ENCODE results near the gene SYNDIG1L.

The SYNDIG1L gene

GRCh38 chr14:74368026-74368425 lies 58.0 kb downstream of the SYNDIG1L start:
- Histone ChIP-seq H3K9ac (ENCODE audit: low read length) (no peak overlapping the region), H2BK5ac (ENCODE audit: low read depth, low read length, poor library complexity) (no peak overlapping the region), H4K91ac (ENCODE audit: low read depth, low read length) (no peak overlapping the region), H4K8ac (ENCODE audit: low read depth, low read length) (no peak overlapping the region), H3K14ac (ENCODE audit: low read length) (no peak overlapping the region), H3K9me3 (ENCODE audit: insufficient read depth, low read depth, low read length) (no peaks in the 10 kb centered on the region), H4K12ac (ENCODE audit: low read depth, low read length) (no peak overlapping the region), H3K4me2 (ENCODE audit: low read length) (no peak overlapping the region), H3K23ac (ENCODE audit: low read length) (no peak overlapping the region), H3K27ac (ENCODE audit: low read depth, low read length) (no peak overlapping the region), H3K27me3 (ENCODE audit: insufficient read depth, low read length) (no peaks in the 10 kb centered on the region), H3K79me2 (ENCODE audit: control insufficient read depth, insufficient read depth, low read length, poor library complexity) (no peaks in the 10 kb centered on the region), H3K4ac (ENCODE audit: low read depth, low read length) (no peak overlapping the region), H2BK120ac (ENCODE audit: insufficient read depth, low read length, poor library complexity) (no peak overlapping the region), H3K36me3 (ENCODE audit: control insufficient read depth in 1 of 2, insufficient read depth in 2 of 2, low read length in 2 of 2) (no peaks in the 10 kb centered on the region), H3K79me1 (ENCODE audit: low read length) (no peaks in the 10 kb centered on the region), H3K4me1 (ENCODE audit: control insufficient read depth in 1 of 2, insufficient read depth in 2 of 2, low read length in 2 of 2) (no peaks in the 10 kb centered on the region), H2AFZ (ENCODE audit: insufficient read depth, low read length, poor library complexity) (no peak overlapping the region), H2BK12ac (ENCODE audit: low read length) (no peak overlapping the region), H3K18ac (ENCODE audit: low read length) (no peak overlapping the region), H2AK5ac (ENCODE audit: low read length) (no peak overlapping the region), H3K4me3 (ENCODE audit: low read depth, low read length) (no peak overlapping the region)
- DNase-seq, result no peak
- no CpG with 5 or more reads among the region's 6 CpGs for WGBS (ENCODE audit: extremely low coverage, insufficient coverage, insufficient read length)

DNA sequence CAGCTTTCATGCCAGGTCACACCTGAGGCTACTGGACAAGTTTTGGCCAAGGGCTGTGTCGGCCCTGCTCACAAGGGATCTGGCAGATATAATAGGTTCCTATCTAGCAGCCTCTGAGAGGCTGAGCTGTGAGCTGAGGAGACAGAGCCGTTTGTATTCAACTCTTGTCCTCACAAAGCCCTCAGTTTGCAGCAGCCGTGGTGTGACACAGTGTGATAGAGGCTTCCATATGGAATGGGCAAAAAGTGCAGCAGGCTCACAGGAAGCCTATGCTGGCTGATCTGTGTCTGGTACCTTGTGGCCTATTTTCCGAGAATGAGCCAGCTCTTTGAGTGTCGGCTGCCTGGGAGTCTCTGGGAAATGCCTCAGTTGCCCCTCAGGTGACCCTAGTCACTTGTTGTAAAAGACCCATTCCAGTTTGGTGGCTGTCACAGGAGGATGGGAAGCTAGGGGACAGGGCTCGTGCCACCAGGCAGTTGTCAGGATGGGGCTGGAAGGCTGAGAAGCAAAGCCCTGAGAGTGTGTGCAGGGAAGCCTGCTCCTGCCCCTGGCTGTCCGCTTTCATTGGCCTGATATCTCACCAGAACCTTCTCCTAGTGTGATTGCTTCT lies 61.6 kb downstream of the SYNDIG1L start:
- Histone ChIP-seq H2BK12ac (ENCODE audit: low read length) (no peak overlapping the region), H2AK5ac (ENCODE audit: low read length) (no peak overlapping the region), H3K14ac (ENCODE audit: low read length) (no peak overlapping the region), H2AFZ (ENCODE audit: insufficient read depth, low read length, poor library complexity) (no peak overlapping the region), H3K23ac (ENCODE audit: low read length) (no peak overlapping the region), H3K9ac (ENCODE audit: low read length) (no peak overlapping the region), H4K12ac (ENCODE audit: low read depth, low read length) (no peak overlapping the region), H3K18ac (ENCODE audit: low read length) (no peak overlapping the region), H3K4me2 (ENCODE audit: low read length) (no peak overlapping the region), H3K79me1 (ENCODE audit: low read length) (no peaks in the 10 kb centered on the region), H4K91ac (ENCODE audit: low read depth, low read length) (no peak overlapping the region), H3K79me2 (ENCODE audit: control insufficient read depth, insufficient read depth, low read length, poor library complexity) (no peaks in the 10 kb centered on the region), H3K4me1 (ENCODE audit: control insufficient read depth in 1 of 2, insufficient read depth in 2 of 2, low read length in 2 of 2) (no peaks in the 10 kb centered on the region), H2BK5ac (ENCODE audit: low read depth, low read length, poor library complexity) (no peak overlapping the region), H2BK120ac (ENCODE audit: insufficient read depth, low read length, poor library complexity) (no peak overlapping the region), H3K9me3 (ENCODE audit: insufficient read depth, low read depth, low read length) (no peaks in the 10 kb centered on the region), H4K8ac (ENCODE audit: low read depth, low read length) (no peak overlapping the region), H3K4ac (ENCODE audit: low read depth, low read length) (no peak overlapping the region), H3K36me3 (ENCODE audit: control insufficient read depth in 1 of 2, insufficient read depth in 2 of 2, low read length in 2 of 2) (no peaks in the 10 kb centered on the region), H3K4me3 (ENCODE audit: low read depth, low read length) (no peak overlapping the region), H3K27ac (ENCODE audit: low read depth, low read length) (no peak overlapping the region), H3K27me3 (ENCODE audit: insufficient read depth, low read length) (no peaks in the 10 kb centered on the region)
- WGBS (ENCODE audit: extremely low coverage, insufficient coverage, insufficient read length), result no CpG with 5 or more reads among the region's 7 CpGs
- no peak for DNase-seq

DNA sequence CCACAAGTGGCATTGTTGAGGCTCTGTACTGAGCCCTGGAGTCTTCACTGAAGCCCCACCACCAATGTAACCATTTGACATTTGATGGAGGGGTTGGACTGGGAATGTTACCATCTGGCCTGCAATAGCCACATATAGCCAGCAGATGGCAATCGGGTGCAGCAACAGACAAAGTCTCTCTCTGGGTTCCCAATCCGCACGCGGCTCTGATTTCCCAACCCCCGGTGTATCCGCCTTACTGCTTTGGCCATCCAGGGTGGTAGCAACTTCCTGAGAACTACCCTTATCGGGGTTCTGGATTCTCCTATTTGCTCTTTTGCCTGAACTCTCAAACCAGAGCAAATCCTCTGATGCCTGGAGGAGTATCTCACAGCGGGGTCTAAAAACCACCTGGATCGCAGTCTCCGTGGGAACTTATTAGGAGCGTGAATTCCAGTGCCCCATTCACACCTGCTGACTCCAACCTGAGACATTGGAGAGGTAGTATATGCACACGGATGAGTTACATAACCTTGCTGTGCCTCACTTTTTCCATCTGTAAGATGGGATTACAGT lies 63.6 kb downstream of the SYNDIG1L start:
- H3K23ac ChIP-seq (ENCODE audit: low read length), result no peak overlapping the region
- no peak overlapping the region for H3K14ac ChIP-seq (ENCODE audit: low read length)
- no peak overlapping the region for H4K91ac ChIP-seq (ENCODE audit: low read depth, low read length)
- no peaks in the 10 kb centered on the region for H3K4me1 ChIP-seq (ENCODE audit: control insufficient read depth in 1 of 2, insufficient read depth in 2 of 2, low read length in 2 of 2)
- no peaks in the 10 kb centered on the region for H3K36me3 ChIP-seq (ENCODE audit: control insufficient read depth in 1 of 2, insufficient read depth in 2 of 2, low read length in 2 of 2)
- H4K8ac ChIP-seq (ENCODE audit: low read depth, low read length), result no peak overlapping the region
- H2AK5ac ChIP-seq (ENCODE audit: low read length), result no peak overlapping the region
- H3K4me2 ChIP-seq (ENCODE audit: low read length), result no peak overlapping the region
- H4K12ac ChIP-seq (ENCODE audit: low read depth, low read length), result no peak overlapping the region
- no peaks in the 10 kb centered on the region for H3K9me3 ChIP-seq (ENCODE audit: insufficient read depth, low read depth, low read length)
- no CpG with 5 or more reads among the region's 12 CpGs for WGBS (ENCODE audit: extremely low coverage, insufficient coverage, insufficient read length)
- H3K27ac ChIP-seq (ENCODE audit: low read depth, low read length), result no peak overlapping the region
- no peak overlapping the region for H3K4me3 ChIP-seq (ENCODE audit: low read depth, low read length)
- H2BK12ac ChIP-seq (ENCODE audit: low read length), result no peak overlapping the region
- DNase-seq, result peak; percentile 73 to 93
- H2BK5ac ChIP-seq (ENCODE audit: low read depth, low read length, poor library complexity), result no peak overlapping the region
- no peak overlapping the region for H3K4ac ChIP-seq (ENCODE audit: low read depth, low read length)
- H3K79me2 ChIP-seq (ENCODE audit: control insufficient read depth, insufficient read depth, low read length, poor library complexity), result no peaks in the 10 kb centered on the region
- no peaks in the 10 kb centered on the region for H3K27me3 ChIP-seq (ENCODE audit: insufficient read depth, low read length)
- no peak overlapping the region for H3K9ac ChIP-seq (ENCODE audit: low read length)
- H2AFZ ChIP-seq (ENCODE audit: insufficient read depth, low read length, poor library complexity), result no peak overlapping the region
- H3K18ac ChIP-seq (ENCODE audit: low read length), result no peak overlapping the region
- H2BK120ac ChIP-seq (ENCODE audit: insufficient read depth, low read length, poor library complexity), result no peak overlapping the region
- H3K79me1 ChIP-seq (ENCODE audit: low read length), result no peaks in the 10 kb centered on the region

DNA sequence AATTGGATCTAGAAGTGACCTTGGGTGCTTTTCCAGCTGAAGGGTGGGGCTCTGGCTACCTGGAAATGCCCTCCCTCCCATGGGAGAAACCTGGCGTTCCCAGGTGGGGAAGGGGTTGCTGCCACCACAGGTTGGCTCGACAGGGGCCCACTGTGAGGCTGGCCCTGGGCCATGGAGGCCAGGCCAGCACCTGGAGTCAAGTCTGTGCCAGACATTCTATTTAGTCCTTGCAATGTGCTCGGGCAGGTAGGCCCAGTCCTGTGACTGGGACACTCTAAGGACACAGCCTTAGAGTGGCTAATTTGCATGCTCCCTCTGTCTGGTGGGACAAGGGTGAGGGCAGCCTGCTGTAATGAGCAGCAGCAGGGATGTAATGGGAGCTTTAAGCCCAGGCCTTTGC lies 65.8 kb downstream of the SYNDIG1L start:
- H3K4ac ChIP-seq (ENCODE audit: low read depth, low read length), result no peak overlapping the region
- H2BK12ac ChIP-seq (ENCODE audit: low read length), result no peak overlapping the region
- H3K36me3 ChIP-seq (ENCODE audit: control insufficient read depth in 1 of 2, insufficient read depth in 2 of 2, low read length in 2 of 2), result no peaks in the 10 kb centered on the region
- no peaks in the 10 kb centered on the region for H3K4me1 ChIP-seq (ENCODE audit: control insufficient read depth in 1 of 2, insufficient read depth in 2 of 2, low read length in 2 of 2)
- no peaks in the 10 kb centered on the region for H3K79me2 ChIP-seq (ENCODE audit: control insufficient read depth, insufficient read depth, low read length, poor library complexity)
- no peak overlapping the region for H4K8ac ChIP-seq (ENCODE audit: low read depth, low read length)
- no peak overlapping the region for H2AK5ac ChIP-seq (ENCODE audit: low read length)
- no peak overlapping the region for H3K23ac ChIP-seq (ENCODE audit: low read length)
- H3K27me3 ChIP-seq (ENCODE audit: insufficient read depth, low read length), result no peaks in the 10 kb centered on the region
- no peak overlapping the region for H4K12ac ChIP-seq (ENCODE audit: low read depth, low read length)
- no CpG with 5 or more reads among the region's 3 CpGs for WGBS (ENCODE audit: extremely low coverage, insufficient coverage, insufficient read length)
- H3K27ac ChIP-seq (ENCODE audit: low read depth, low read length), result no peak overlapping the region
- no peak overlapping the region for H2AFZ ChIP-seq (ENCODE audit: insufficient read depth, low read length, poor library complexity)
- H3K79me1 ChIP-seq (ENCODE audit: low read length), result no peaks in the 10 kb centered on the region
- H2BK120ac ChIP-seq (ENCODE audit: insufficient read depth, low read length, poor library complexity), result no peak overlapping the region
- no peak overlapping the region for H3K14ac ChIP-seq (ENCODE audit: low read length)
- H3K9me3 ChIP-seq (ENCODE audit: insufficient read depth, low read depth, low read length), result no peaks in the 10 kb centered on the region
- no peak overlapping the region for H4K91ac ChIP-seq (ENCODE audit: low read depth, low read length)
- DNase-seq, result peak in 1 of 2 donors; percentile 29
- H2BK5ac ChIP-seq (ENCODE audit: low read depth, low read length, poor library complexity), result no peak overlapping the region
- H3K9ac ChIP-seq (ENCODE audit: low read length), result no peak overlapping the region
- H3K4me3 ChIP-seq (ENCODE audit: low read depth, low read length), result no peak overlapping the region
- no peak overlapping the region for H3K4me2 ChIP-seq (ENCODE audit: low read length)
- no peak overlapping the region for H3K18ac ChIP-seq (ENCODE audit: low read length)

Data from trophoblast cell (in vitro differentiated cells and primary cell).